SH-SY5Y (cell line): Measurements from ENCODE around the gene GPR42.

ENCODE experiments used
- GATA2 ChIP-seq: IDR thresholded peaks from 2 replicates; pipeline ENCODE4 v1.6.1; 2011; ENCODE audit warnings: mild to moderate bottlenecking, low read depth, low read length
- GATA3 ChIP-seq: IDR thresholded peaks from 2 replicates; pipeline ENCODE4 v1.6.1; 2011; ENCODE audit warnings: low read depth, mild to moderate bottlenecking, low read length, moderate library complexity

DNA sequence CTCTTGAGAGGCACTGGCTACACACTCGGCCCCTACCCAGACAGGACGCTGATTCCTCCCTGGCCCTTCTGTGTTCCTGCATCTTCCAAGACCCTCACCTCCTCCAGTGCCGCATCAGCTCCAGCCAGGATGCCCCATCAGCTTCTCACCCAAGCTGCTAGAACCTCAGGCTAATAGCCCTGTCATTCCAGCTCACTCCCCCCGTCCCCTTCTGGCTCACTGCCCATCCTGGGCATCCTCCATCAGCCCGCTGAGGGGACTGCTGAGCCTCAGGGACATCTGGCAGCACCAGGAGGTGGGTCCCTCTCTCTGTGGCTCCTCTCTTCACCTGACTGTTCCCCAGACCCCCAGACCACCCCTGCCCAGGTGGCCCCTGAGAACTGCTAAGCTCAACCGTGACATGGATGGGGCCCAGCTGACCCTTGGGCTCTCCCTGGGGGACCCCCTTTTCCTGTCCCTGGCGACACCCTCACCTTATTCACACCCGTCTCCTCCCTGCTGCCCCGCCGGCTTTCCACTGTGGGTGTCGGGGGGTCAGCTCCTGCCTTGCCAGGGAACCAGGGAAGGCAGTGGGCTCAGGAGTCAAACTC, 7.8 kb upstream of the GPR42 start:
- TF ChIP-seq GATA2 (no peak), GATA3 (no peak)
